MCF 10A (cell line): ENCODE data around the gene PTPRN2. TPM values are rescaled to one million over a fixed set of nuclear protein-coding genes. Genes with fewer than 3 reads are reported as not detected.

ENCODE experiments used
- BruUV-seq: library from RNA; stranded (reverse); fragments of 400-500 nt; replicated peaks from 2 replicates; lab custom pipeline; 2021; lab: Mats Ljungman, UMichigan
- CTCF ChIA-PET: fragments of 300-600 bp; sonication (Branson Sonifier 250); formaldehyde crosslinking; extraction: SDS; loops from one replicate; lab custom pipeline; 2021; ENCODE audit warnings: antibody characterized with exemption, inconsistent platforms; lab: Yijun Ruan, JAX
- POLR2A ChIA-PET: fragments of 300-600, 350-650 bp; sonication (Branson Sonifier 250); formaldehyde crosslinking; extraction: SDS; loops from one replicate; lab custom pipeline; 2020; ENCODE audit warnings: antibody characterized with exemption, inconsistent platforms; lab: Yijun Ruan, JAX
- DNase-seq: peaks from one replicate; pipeline ENCODE4 v3.0.0-alpha.2; 2018; ENCODE audit not compliant: unreplicated experiment
- H3K27ac Mint-ChIP-seq: one replicate; pipeline ENCODE4 v1.8.0; 2022; ENCODE audit warnings: mild to moderate bottlenecking, low read depth, mixed read lengths; ENCODE audit not compliant: unreplicated experiment
- H3K27me3 Mint-ChIP-seq: one replicate; pipeline ENCODE4 v1.8.0; 2022; ENCODE audit warnings: mixed read lengths; ENCODE audit not compliant: insufficient read depth, unreplicated experiment
- H3K36me3 Mint-ChIP-seq: one replicate; pipeline ENCODE4 v1.8.0; 2022; ENCODE audit warnings: mild to moderate bottlenecking, moderate library complexity, mixed read lengths; ENCODE audit not compliant: insufficient read depth, unreplicated experiment
- H3K4me1 Mint-ChIP-seq: one replicate; pipeline ENCODE4 v1.8.0; 2022; ENCODE audit warnings: mixed read lengths; ENCODE audit not compliant: insufficient read depth, unreplicated experiment
- H3K4me3 Mint-ChIP-seq: one replicate; pipeline ENCODE4 v1.8.0; 2022; ENCODE audit warnings: mild to moderate bottlenecking, moderate library complexity, mixed read lengths; ENCODE audit not compliant: unreplicated experiment
- H3K9me3 Mint-ChIP-seq: one replicate; pipeline ENCODE4 v1.8.0; 2022; ENCODE audit warnings: mixed read lengths; ENCODE audit not compliant: unreplicated experiment
- intact Hi-C: fragments of 100-400 bp; cut with micrococcal nuclease; formaldehyde crosslinking; loops from 2 replicates; pipeline ENCODE4 v1.14.1; 2022
- total RNA-seq: library from RNA; stranded (reverse); gene quantifications from 2 replicates; pipeline ENCODE4 v1.2.3, GENCODE V29; 2022
- TF ChIP-seq, protein P1 (sequence below): fragments of 200-600 bp; IDR thresholded peaks from one replicate; pipeline ENCODE4 v1.8.0; 2022; ENCODE audit warnings: antibody characterized with exemption, mild to moderate bottlenecking; ENCODE audit not compliant: unreplicated experiment

PTPRN2 gene
- total RNA-seq, 1 experiment from 2014 or later = 4.5 TPM

DNA sequence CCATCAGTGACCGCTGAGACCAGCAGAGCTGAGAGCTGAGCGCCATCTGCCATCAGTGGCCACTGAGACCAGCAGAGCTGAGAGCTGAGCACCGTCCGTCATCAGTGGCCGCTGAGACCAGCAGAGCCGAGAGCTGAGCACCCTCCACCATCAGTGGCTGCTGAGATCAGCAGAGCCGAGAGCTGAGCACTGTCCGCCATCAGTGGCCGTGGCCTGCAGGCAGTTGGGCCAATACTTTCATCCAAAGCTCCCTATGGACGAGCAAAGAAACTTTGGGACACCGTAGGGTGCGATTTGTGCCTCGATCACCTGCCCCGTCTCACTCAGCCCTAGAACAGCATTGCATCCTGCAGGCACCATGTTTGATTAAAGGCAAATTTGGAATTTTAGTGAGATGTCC lies 985.0 kb downstream of the PTPRN2 start:
- Mint-ChIP-seq H3K9me3 (peaks cover 14% of the 10 kb centered on the region), H3K4me1 (no peaks in the 10 kb centered on the region), H3K4me3 (no peak overlapping the region), H3K27me3 (no peaks in the 10 kb centered on the region), H3K27ac (no peak overlapping the region), H3K36me3 (peaks cover 8% of the 10 kb centered on the region)
- no TSS peak for BruUV-seq
- ChIA-PET POLR2A (interaction anchor here (0.6 kb wide), 1 partner anchor 11 kb away, joined by 3 read pairs; no protein-coding TSS in a partner anchor), CTCF (no interaction called here)
- DNase-seq = no peak
- TF ChIP-seq, protein P1, sequence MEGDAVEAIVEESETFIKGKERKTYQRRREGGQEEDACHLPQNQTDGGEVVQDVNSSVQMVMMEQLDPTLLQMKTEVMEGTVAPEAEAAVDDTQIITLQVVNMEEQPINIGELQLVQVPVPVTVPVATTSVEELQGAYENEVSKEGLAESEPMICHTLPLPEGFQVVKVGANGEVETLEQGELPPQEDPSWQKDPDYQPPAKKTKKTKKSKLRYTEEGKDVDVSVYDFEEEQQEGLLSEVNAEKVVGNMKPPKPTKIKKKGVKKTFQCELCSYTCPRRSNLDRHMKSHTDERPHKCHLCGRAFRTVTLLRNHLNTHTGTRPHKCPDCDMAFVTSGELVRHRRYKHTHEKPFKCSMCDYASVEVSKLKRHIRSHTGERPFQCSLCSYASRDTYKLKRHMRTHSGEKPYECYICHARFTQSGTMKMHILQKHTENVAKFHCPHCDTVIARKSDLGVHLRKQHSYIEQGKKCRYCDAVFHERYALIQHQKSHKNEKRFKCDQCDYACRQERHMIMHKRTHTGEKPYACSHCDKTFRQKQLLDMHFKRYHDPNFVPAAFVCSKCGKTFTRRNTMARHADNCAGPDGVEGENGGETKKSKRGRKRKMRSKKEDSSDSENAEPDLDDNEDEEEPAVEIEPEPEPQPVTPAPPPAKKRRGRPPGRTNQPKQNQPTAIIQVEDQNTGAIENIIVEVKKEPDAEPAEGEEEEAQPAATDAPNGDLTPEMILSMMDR = no peak
- intact Hi-C loops = no loop called here

DNA sequence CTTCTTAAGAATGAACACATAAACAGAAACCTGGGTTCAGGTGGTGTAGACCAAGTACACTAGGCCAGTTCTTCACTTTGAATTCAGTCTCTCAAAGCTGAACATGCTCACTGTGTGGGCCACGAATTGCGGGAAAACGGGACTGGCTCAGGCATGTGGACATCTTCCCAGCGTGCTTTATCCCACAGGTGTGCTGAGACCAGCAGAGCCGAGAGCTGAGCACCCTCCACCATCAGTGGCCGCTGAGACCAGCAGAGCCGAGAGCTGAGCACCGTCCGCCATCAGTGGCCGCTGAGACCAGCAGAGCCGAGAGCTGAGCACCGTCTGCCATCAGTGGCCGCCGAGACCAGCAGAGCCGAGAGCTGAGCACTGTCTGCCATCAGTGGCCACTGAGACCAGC lies 985.5 kb downstream of the PTPRN2 start:
- POLR2A ChIA-PET = interaction anchor here (0.6 kb wide), 1 partner anchor 11 kb away, joined by 3 read pairs; no protein-coding TSS in a partner anchor
- BruUV-seq = no TSS peak
- Mint-ChIP-seq H3K9me3 (peaks cover 14% of the 10 kb centered on the region), H3K27ac (no peak overlapping the region), H3K4me1 (no peaks in the 10 kb centered on the region), H3K36me3 (peaks cover 10% of the 10 kb centered on the region), H3K27me3 (no peaks in the 10 kb centered on the region), H3K4me3 (no peak overlapping the region)
- TF ChIP-seq, protein P1 = no peak
- CTCF ChIA-PET = no interaction called here
- intact Hi-C loops = no loop called here
- DNase-seq = no peak

- ChIA-PET POLR2A (no interaction called here), CTCF (interaction anchor here (0.7 kb wide), 2 partner anchors 58 to 62 kb away, joined by 3 read pairs; no protein-coding TSS in a partner anchor)
- no peak for DNase-seq
- TF ChIP-seq, protein P1 = no peak
- no peak overlapping the region for H3K27ac Mint-ChIP-seq
- peaks cover 10% of the 10 kb centered on the region for H3K36me3 Mint-ChIP-seq
- H3K4me1 Mint-ChIP-seq = no peaks in the 10 kb centered on the region
- BruUV-seq = no TSS peak
- no peaks in the 10 kb centered on the region for H3K27me3 Mint-ChIP-seq
- intact Hi-C loops = no loop called here
- H3K4me3 Mint-ChIP-seq = no peak overlapping the region
- peaks cover 9% of the 10 kb centered on the region for H3K9me3 Mint-ChIP-seq
These were observed 986.1 kb downstream of the PTPRN2 start for GRCh38 chr7:157601530-157601929.

GRCh38 chr7:157599491-157599890 lies 988.1 kb downstream of the PTPRN2 start:
- POLR2A ChIA-PET = no interaction called here
- H3K27me3 Mint-ChIP-seq = no peaks in the 10 kb centered on the region
- no TSS peak for BruUV-seq

More at GRCh38 chr7:157599491-157599890, 988.1 kb downstream of the PTPRN2 start:
- Mint-ChIP-seq H3K9me3 (peaks cover 7% of the 10 kb centered on the region), H3K4me1 (no peaks in the 10 kb centered on the region), H3K4me3 (no peak overlapping the region), H3K27ac (no peak overlapping the region), H3K36me3 (peaks cover 5% of the 10 kb centered on the region)
- TF ChIP-seq, protein P1 = no peak
- no peak for DNase-seq
- intact Hi-C loops = no loop called here
- CTCF ChIA-PET = interaction anchor here (0.6 kb wide), 1 partner anchor 50 kb away, joined by 3 read pairs; no protein-coding TSS in a partner anchor
